WTC11 (cell line): ENCODE measurements around the gene SLC15A1. TPM values are rescaled to one million over a fixed set of nuclear protein-coding genes. Genes with fewer than 3 reads are reported as not detected.

Source experiments
- ATAC-seq: fragments of 200-7000 bp; cut with Tn5 transposase; 2 replicates; pipeline ENCODE4 v1.10.0; 2021; ENCODE audit warnings: mild to moderate bottlenecking, moderate library complexity
- CTCF ChIA-PET: fragments of 300-600 bp; sonication (Branson Sonifier 250); formaldehyde crosslinking; loops from one replicate; lab custom pipeline; 2021; ENCODE audit warnings: antibody characterized with exemption; lab: Charles Lee
- POLR2A ChIA-PET: fragments of 350-600 bp; sonication (Branson Sonifier 250); formaldehyde crosslinking; loops from one replicate; lab custom pipeline; 2021; ENCODE audit warnings: antibody characterized with exemption; lab: Charles Lee
- DNase-seq: peaks from one replicate; pipeline ENCODE4 v3.0.0; 2021; ENCODE audit warnings: low spot score
- H3K27ac Mint-ChIP-seq: 2 replicates; pipeline ENCODE4 v1.8.0; 2021; ENCODE audit warnings: mixed read lengths
- H3K27me3 Mint-ChIP-seq: 2 replicates; pipeline ENCODE4 v1.8.0; 2021; ENCODE audit warnings: low read depth, mild to moderate bottlenecking, moderate library complexity, mixed read lengths
- H3K36me3 Mint-ChIP-seq: 2 replicates; pipeline ENCODE4 v1.8.0; 2021; ENCODE audit warnings: mixed read lengths
- H3K4me1 Mint-ChIP-seq: 2 replicates; pipeline ENCODE4 v1.8.0; 2022; ENCODE audit warnings: mixed read lengths
- H3K4me3 Mint-ChIP-seq: 2 replicates; pipeline ENCODE4 v1.8.0; 2021; ENCODE audit warnings: mild to moderate bottlenecking, moderate library complexity, mixed read lengths
- H3K9me3 Mint-ChIP-seq: 2 replicates; pipeline ENCODE4 v1.8.0; 2021; ENCODE audit warnings: mixed read lengths
- E2F5 ChIP-seq: sonication (generic); formaldehyde crosslinking; IDR thresholded peaks from 2 replicates; pipeline ENCODE4 v1.8.1; 2022; ENCODE audit warnings: mild to moderate bottlenecking, moderate library complexity, missing genetic modification reagents
- ELF4 ChIP-seq: sonication (generic); formaldehyde crosslinking; IDR thresholded peaks from 2 replicates; pipeline ENCODE4 v1.8.1; 2022; ENCODE audit warnings: low read depth, mild to moderate bottlenecking, moderate library complexity, missing genetic modification reagents
- ETV6 ChIP-seq: sonication (generic); formaldehyde crosslinking; IDR thresholded peaks from 2 replicates; pipeline ENCODE4 v1.8.1; 2022; ENCODE audit warnings: mild to moderate bottlenecking, missing genetic modification reagents
- GTF2I ChIP-seq: fragments of 250-450 bp; sonication (Bioruptor Pico); conservative IDR thresholded peaks from 2 replicates; pipeline ENCODE4 v1.4.0; 2021; ENCODE audit warnings: mild to moderate bottlenecking
- NFATC4 ChIP-seq: fragments of 250-450 bp; sonication (Bioruptor Pico); IDR thresholded peaks from 2 replicates; pipeline ENCODE4 v1.9.0; 2021; ENCODE audit warnings: mild to moderate bottlenecking
- SMAD4 ChIP-seq: sonication (generic); formaldehyde crosslinking; IDR thresholded peaks from 2 replicates; pipeline ENCODE4 v1.8.0; 2022; ENCODE audit warnings: mild to moderate bottlenecking, missing genetic modification reagents
- TCF7 ChIP-seq: sonication (generic); formaldehyde crosslinking; IDR thresholded peaks from 2 replicates; pipeline ENCODE4 v1.8.0; 2022; ENCODE audit warnings: mild to moderate bottlenecking, low read depth, missing genetic modification reagents, moderate library complexity
- ZSCAN18 ChIP-seq: fragments of 250-450 bp; sonication (Bioruptor Pico); IDR thresholded peaks from 2 replicates; pipeline ENCODE4 v2.1.2; 2022; ENCODE audit warnings: mild to moderate bottlenecking, moderate library complexity
- total RNA-seq: library from RNA; stranded (reverse); gene quantifications from 3 replicates; pipeline ENCODE4 v1.2.3, GENCODE V29; 2021
- TF ChIP-seq, protein P1 (sequence below): sonication (generic); formaldehyde crosslinking; IDR thresholded peaks from 2 replicates; pipeline ENCODE4 v1.8.1; 2022; ENCODE audit warnings: missing genetic modification reagents, borderline replicate concordance
- TF ChIP-seq, protein P2 (sequence below): sonication (generic); formaldehyde crosslinking; IDR thresholded peaks from 2 replicates; pipeline ENCODE4 v1.8.0; 2022; ENCODE audit warnings: mild to moderate bottlenecking, missing genetic modification reagents
- TF ChIP-seq, protein P3 (sequence below): fragments of 250-450 bp; sonication (Bioruptor Pico); IDR thresholded peaks from 2 replicates; pipeline ENCODE4 v1.9.0; 2021; ENCODE audit warnings: mild to moderate bottlenecking

Gene SLC15A1
- total RNA-seq, 1 experiment from 2014 or later = 2.3 TPM

DNA sequence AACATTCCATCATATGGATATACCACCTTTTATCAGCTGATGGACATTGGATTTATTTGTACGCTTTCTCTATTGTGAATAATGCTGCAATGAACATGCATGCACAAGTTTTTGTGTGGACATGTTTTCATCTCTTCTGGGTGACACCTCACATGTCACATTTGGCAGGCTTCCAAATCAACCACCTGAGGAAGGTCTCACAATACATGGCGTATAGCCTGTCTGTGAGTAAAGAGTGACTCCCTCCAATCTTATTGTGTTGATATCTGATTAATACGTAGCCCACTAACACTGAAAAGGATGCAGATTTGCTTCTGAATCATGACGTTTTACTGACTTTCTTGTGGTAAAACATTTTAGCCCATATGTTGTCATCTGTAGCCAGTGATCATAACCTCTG, 61.1 kb downstream of the SLC15A1 start:
- ATAC-seq (no peak), DNase-seq (no peak)
- CTCF ChIA-PET = interaction anchor here (0.8 kb wide), 1 partner anchor 60 kb away, joined by 3 read pairs; no protein-coding TSS in a partner anchor
- no peak overlapping the region for H3K27ac Mint-ChIP-seq
- H3K36me3 Mint-ChIP-seq = no peaks in the 10 kb centered on the region
- H3K4me3 Mint-ChIP-seq = no peak overlapping the region
- TF ChIP-seq NFATC4 (CRISPR knock-in tag) = no peak
- TF ChIP-seq, protein P1, sequence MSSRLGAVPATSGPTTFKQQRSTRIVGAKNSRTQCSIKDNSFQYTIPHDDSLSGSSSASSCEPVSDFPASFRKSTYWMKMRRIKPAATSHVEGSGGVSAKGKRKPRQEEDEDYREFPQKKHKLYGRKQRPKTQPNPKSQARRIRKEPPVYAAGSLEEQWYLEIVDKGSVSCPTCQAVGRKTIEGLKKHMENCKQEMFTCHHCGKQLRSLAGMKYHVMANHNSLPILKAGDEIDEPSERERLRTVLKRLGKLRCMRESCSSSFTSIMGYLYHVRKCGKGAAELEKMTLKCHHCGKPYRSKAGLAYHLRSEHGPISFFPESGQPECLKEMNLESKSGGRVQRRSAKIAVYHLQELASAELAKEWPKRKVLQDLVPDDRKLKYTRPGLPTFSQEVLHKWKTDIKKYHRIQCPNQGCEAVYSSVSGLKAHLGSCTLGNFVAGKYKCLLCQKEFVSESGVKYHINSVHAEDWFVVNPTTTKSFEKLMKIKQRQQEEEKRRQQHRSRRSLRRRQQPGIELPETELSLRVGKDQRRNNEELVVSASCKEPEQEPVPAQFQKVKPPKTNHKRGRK = no peak
- no peak for TF ChIP-seq SMAD4 (CRISPR knock-in tag)
- TF ChIP-seq ZSCAN18 = no peak
- TF ChIP-seq, protein P2, sequence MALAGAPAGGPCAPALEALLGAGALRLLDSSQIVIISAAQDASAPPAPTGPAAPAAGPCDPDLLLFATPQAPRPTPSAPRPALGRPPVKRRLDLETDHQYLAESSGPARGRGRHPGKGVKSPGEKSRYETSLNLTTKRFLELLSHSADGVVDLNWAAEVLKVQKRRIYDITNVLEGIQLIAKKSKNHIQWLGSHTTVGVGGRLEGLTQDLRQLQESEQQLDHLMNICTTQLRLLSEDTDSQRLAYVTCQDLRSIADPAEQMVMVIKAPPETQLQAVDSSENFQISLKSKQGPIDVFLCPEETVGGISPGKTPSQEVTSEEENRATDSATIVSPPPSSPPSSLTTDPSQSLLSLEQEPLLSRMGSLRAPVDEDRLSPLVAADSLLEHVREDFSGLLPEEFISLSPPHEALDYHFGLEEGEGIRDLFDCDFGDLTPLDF = no peak
- TF ChIP-seq ETV6 (CRISPR knock-in tag) = no peak
- no peak for TF ChIP-seq ELF4 (CRISPR knock-in tag)
- TF ChIP-seq E2F5 (CRISPR knock-in tag) = no peak
- TF ChIP-seq TCF7 (CRISPR knock-in tag) = no peak
- TF ChIP-seq GTF2I (CRISPR knock-in tag) = no peak
- TF ChIP-seq, protein P3, sequence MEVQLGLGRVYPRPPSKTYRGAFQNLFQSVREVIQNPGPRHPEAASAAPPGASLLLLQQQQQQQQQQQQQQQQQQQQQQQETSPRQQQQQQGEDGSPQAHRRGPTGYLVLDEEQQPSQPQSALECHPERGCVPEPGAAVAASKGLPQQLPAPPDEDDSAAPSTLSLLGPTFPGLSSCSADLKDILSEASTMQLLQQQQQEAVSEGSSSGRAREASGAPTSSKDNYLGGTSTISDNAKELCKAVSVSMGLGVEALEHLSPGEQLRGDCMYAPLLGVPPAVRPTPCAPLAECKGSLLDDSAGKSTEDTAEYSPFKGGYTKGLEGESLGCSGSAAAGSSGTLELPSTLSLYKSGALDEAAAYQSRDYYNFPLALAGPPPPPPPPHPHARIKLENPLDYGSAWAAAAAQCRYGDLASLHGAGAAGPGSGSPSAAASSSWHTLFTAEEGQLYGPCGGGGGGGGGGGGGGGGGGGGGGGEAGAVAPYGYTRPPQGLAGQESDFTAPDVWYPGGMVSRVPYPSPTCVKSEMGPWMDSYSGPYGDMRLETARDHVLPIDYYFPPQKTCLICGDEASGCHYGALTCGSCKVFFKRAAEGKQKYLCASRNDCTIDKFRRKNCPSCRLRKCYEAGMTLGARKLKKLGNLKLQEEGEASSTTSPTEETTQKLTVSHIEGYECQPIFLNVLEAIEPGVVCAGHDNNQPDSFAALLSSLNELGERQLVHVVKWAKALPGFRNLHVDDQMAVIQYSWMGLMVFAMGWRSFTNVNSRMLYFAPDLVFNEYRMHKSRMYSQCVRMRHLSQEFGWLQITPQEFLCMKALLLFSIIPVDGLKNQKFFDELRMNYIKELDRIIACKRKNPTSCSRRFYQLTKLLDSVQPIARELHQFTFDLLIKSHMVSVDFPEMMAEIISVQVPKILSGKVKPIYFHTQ = no peak
- no peaks in the 10 kb centered on the region for H3K9me3 Mint-ChIP-seq
- POLR2A ChIA-PET = interaction anchor here (0.7 kb wide), 2 partner anchors 176 to 236 kb away, joined by 3 to 6 read pairs; no protein-coding TSS in a partner anchor
- no peaks in the 10 kb centered on the region for H3K27me3 Mint-ChIP-seq
- peaks cover 39% of the 10 kb centered on the region for H3K4me1 Mint-ChIP-seq

- no peak for DNase-seq
- Mint-ChIP-seq H3K27ac (no peak overlapping the region), H3K9me3 (no peaks in the 10 kb centered on the region), H3K36me3 (no peaks in the 10 kb centered on the region), H3K4me1 (peaks cover 44% of the 10 kb centered on the region), H3K27me3 (no peaks in the 10 kb centered on the region), H3K4me3 (no peak overlapping the region)
- no peak for TF ChIP-seq ZSCAN18
- POLR2A ChIA-PET = no interaction called here
- no peak for ATAC-seq
- CTCF ChIA-PET = interaction anchor here (0.7 to 1.7 kb wide), 3 partner anchors 182 to 245 kb away, joined by 3 to 5 read pairs (median 4); no protein-coding TSS in a partner anchor
Measured at GRCh38 chr13:98690348-98691022, 62.0 kb downstream of the SLC15A1 start.
